Measurements from ENCODE around the gene CHN2. TPM values are rescaled to one million over a fixed set of nuclear protein-coding genes. Genes with fewer than 3 reads are reported as not detected.
A peak's percentile ranks its signal among the peaks of the same experiment; 100 is the strongest.

The CHN2 gene
- total RNA-seq, 1 experiment from 2014 or later = 61.2 TPM

- CTCF ChIA-PET = interaction anchor here (0.6 to 1.3 kb wide), 2 partner anchors 81 to 93 kb away, joined by 3 read pairs; no protein-coding TSS in a partner anchor
- no peaks in the 10 kb centered on the region for H3K9me3 ChIP-seq (ENCODE audit: low read depth, low read length, poor library complexity, severe bottlenecking)
- intact Hi-C loops (cut with micrococcal nuclease; ENCODE audit: unreplicated experiment) = no loop called here
- H3K27ac ChIP-seq (ENCODE audit: low read depth, low read length, poor library complexity, severe bottlenecking) = peak overlapping the region; percentile 1
- TF ChIP-seq CTCF (conservative IDR thresholded peaks at IDR 0.05; ENCODE audit: low read depth, low read length) = no peak
- no peak for TF ChIP-seq EZH2 (IDR thresholded peaks at IDR 0.05; ENCODE audit: borderline replicate concordance, low read depth, low read length, poor library complexity, severe bottlenecking)
- DNase-seq (ENCODE audit: low spot score) = peak; percentile 70
- H3K27me3 ChIP-seq (replicated peaks; ENCODE audit: insufficient read depth, low read depth, low read length, poor library complexity) = no peaks in the 10 kb centered on the region
- POLR2A ChIA-PET (ENCODE audit: low non-redundant PET) = interaction anchor here (0.5 to 0.6 kb wide), 2 partner anchors 38 to 75 kb away, joined by 3 read pairs; no protein-coding TSS in a partner anchor
- no TSS peak for BruUV-seq (replicated peaks)
- H3K4me1 ChIP-seq (ENCODE audit: insufficient read depth, low read length, poor library complexity, severe bottlenecking) = peaks cover 55% of the 10 kb centered on the region
- H3K4me3 ChIP-seq (ENCODE audit: low read depth, low read length, poor library complexity, severe bottlenecking) = no peak overlapping the region
- H3K36me3 ChIP-seq (ENCODE audit: insufficient read depth, low read length, poor library complexity, severe bottlenecking) = no peaks in the 10 kb centered on the region
Observed at GRCh38 chr7:29281782-29282541, 87.4 kb downstream of the CHN2 start.

GRCh38 chr7:29282819-29283414 lies 88.3 kb downstream of the CHN2 start:
- no peaks in the 10 kb centered on the region for H3K9me3 ChIP-seq (ENCODE audit: low read depth, low read length, poor library complexity, severe bottlenecking)
- TSS peak; percentile 17 for BruUV-seq (replicated peaks)
- ChIA-PET CTCF (interaction anchor here (0.6 kb wide), 1 partner anchor 82 kb away, joined by 3 read pairs; no protein-coding TSS in a partner anchor), POLR2A (ENCODE audit: low non-redundant PET) (interaction anchor here (0.6 kb wide), 1 partner anchor 75 kb away, joined by 3 read pairs; no protein-coding TSS in a partner anchor)
- intact Hi-C loops (cut with micrococcal nuclease; ENCODE audit: unreplicated experiment) = no loop called here
- H3K4me1 ChIP-seq (ENCODE audit: insufficient read depth, low read length, poor library complexity, severe bottlenecking) = peaks cover 45% of the 10 kb centered on the region
- no peaks in the 10 kb centered on the region for H3K36me3 ChIP-seq (ENCODE audit: insufficient read depth, low read length, poor library complexity, severe bottlenecking)
- DNase-seq (ENCODE audit: low spot score) = no peak
- no peak overlapping the region for H3K4me3 ChIP-seq (ENCODE audit: low read depth, low read length, poor library complexity, severe bottlenecking)
- H3K27me3 ChIP-seq (replicated peaks; ENCODE audit: insufficient read depth, low read depth, low read length, poor library complexity) = no peaks in the 10 kb centered on the region
- TF ChIP-seq CTCF (conservative IDR thresholded peaks at IDR 0.05; ENCODE audit: low read depth, low read length) = no peak
- no peak for TF ChIP-seq EZH2 (IDR thresholded peaks at IDR 0.05; ENCODE audit: borderline replicate concordance, low read depth, low read length, poor library complexity, severe bottlenecking)
- no peak overlapping the region for H3K27ac ChIP-seq (ENCODE audit: low read depth, low read length, poor library complexity, severe bottlenecking)

GRCh38 chr7:29284696-29285443 lies 90.3 kb downstream of the CHN2 start:
- Histone ChIP-seq H3K27ac (ENCODE audit: low read depth, low read length, poor library complexity, severe bottlenecking) (no peak overlapping the region), H3K4me1 (ENCODE audit: insufficient read depth, low read length, poor library complexity, severe bottlenecking) (peaks cover 41% of the 10 kb centered on the region), H3K27me3 (replicated peaks; ENCODE audit: insufficient read depth, low read depth, low read length, poor library complexity) (no peaks in the 10 kb centered on the region), H3K9me3 (ENCODE audit: low read depth, low read length, poor library complexity, severe bottlenecking) (no peaks in the 10 kb centered on the region), H3K4me3 (ENCODE audit: low read depth, low read length, poor library complexity, severe bottlenecking) (no peak overlapping the region), H3K36me3 (ENCODE audit: insufficient read depth, low read length, poor library complexity, severe bottlenecking) (no peaks in the 10 kb centered on the region)
- DNase-seq (ENCODE audit: low spot score) = no peak
- no TSS peak for BruUV-seq (replicated peaks)
- ChIA-PET POLR2A (ENCODE audit: low non-redundant PET) (no interaction called here), CTCF (no interaction called here)
- TF ChIP-seq CTCF (conservative IDR thresholded peaks at IDR 0.05; ENCODE audit: low read depth, low read length) (no peak), EZH2 (IDR thresholded peaks at IDR 0.05; ENCODE audit: borderline replicate concordance, low read depth, low read length, poor library complexity, severe bottlenecking) (no peak)
- intact Hi-C loops (cut with micrococcal nuclease; ENCODE audit: unreplicated experiment) = loop anchor here (5.0 kb wide), 1 partner anchor 73 kb away; no protein-coding TSS in a partner anchor

Data from A673 (cell line).